A549 (cell line): ENCODE data around the gene PRODH.
"Not testable (repeated sequence)": the region's sequence is repeated elsewhere in the genome, so short reads cannot be mapped to it uniquely, and the experiment has no call there.

ENCODE experiments used
- BHLHE40 ChIP-seq: IDR thresholded peaks from 2 replicates; pipeline ENCODE4 v1.6.1; 2012; ENCODE audit warnings: low read depth, low read length, inconsistent platforms
- EP300 ChIP-seq, 2 experiments: fragments of >200 bp; sonication (Bioruptor Twin); formaldehyde crosslinking; IDR thresholded peaks; 2 replicates in 1 of 2; 3 replicates in 1 of 2; pipeline ENCODE4 v1.6.1; 2016 to 2017
- KDM1A ChIP-seq: fragments of 200-600 bp; sonication (generic); IDR thresholded peaks from 2 replicates; pipeline ENCODE4 v1.6.1; 2016; ENCODE audit warnings: low read depth, mild to moderate bottlenecking
- MYC ChIP-seq: IDR thresholded peaks from 2 replicates; pipeline ENCODE4 v1.6.1; 2012; ENCODE audit warnings: mild to moderate bottlenecking, inconsistent platforms, low read length, improper control_type of control experiment, borderline replicate concordance
- POLR2A ChIP-seq: IDR thresholded peaks from 2 replicates; pipeline ENCODE4 v1.6.1; 2012; ENCODE audit warnings: mild to moderate bottlenecking, low read length
- RAD21 ChIP-seq, 2 experiments: fragments of >200 bp in 1 of 2; sonication (Bioruptor Twin) in 1 of 2; formaldehyde crosslinking in 1 of 2; IDR thresholded peaks in 1 of 2; conservative IDR thresholded peaks in 1 of 2; 2 replicates in 1 of 2; 3 replicates in 1 of 2; pipeline ENCODE4 v1.6.1; 2012 to 2018; ENCODE audit warnings: inconsistent platforms in 1 of 2
- TF ChIP-seq, protein P1 (sequence below): fragments of 450-650 bp; IDR thresholded peaks from 2 replicates; pipeline ENCODE4 v1.6.1; 2014; ENCODE audit warnings: antibody characterized with exemption
- TF ChIP-seq, protein P2 (sequence below): IDR thresholded peaks from 2 replicates; pipeline ENCODE4 v1.6.1; 2012
- TF ChIP-seq, protein P3 (sequence below): fragments of >200 bp; sonication (Bioruptor Twin); formaldehyde crosslinking; IDR thresholded peaks from 3 replicates; pipeline ENCODE4 v1.5.1; 2016
- TF ChIP-seq, protein P4 (sequence below): fragments of 250-450 bp; sonication (Bioruptor Pico); IDR thresholded peaks from 2 replicates; pipeline ENCODE4 v1.5.0; 2020; ENCODE audit warnings: low read depth, mild to moderate bottlenecking, moderate library complexity
- TF ChIP-seq, protein P5 (sequence below): fragments of 200-600 bp; sonication (generic); IDR thresholded peaks from 2 replicates; pipeline ENCODE4 v1.6.1; 2016; ENCODE audit warnings: antibody characterized with exemption, mild to moderate bottlenecking, moderate library complexity

DNA sequence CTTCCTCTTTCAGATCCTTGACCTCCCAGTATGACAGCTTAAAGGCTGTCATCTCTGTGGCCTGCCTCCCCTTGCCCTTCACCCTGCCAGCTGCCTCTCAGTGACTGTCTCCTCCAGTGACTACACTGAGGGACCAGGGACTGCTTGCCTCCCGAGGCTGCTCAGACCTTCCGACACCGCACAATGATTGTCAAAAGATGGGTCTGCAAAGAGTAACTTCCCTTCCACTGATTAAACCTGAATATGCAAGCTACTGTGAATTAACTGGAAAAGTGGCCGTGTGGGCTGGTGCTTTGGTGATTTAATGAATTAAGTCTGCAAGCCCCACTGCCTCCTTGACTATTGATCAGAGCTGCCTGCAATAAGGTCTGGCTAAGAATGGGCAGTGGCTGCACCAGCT, 51.6 kb downstream of the PRODH start:
- not testable (repeated sequence) for TF ChIP-seq POLR2A; KDM1A; EP300 (IDR thresholded peaks at IDR 0.05); MYC; BHLHE40; RAD21 (conservative IDR thresholded peaks at IDR 0.05 in 1 of 2, IDR thresholded peaks at IDR 0.05 in 1 of 2)
- TF ChIP-seq, protein P1, sequence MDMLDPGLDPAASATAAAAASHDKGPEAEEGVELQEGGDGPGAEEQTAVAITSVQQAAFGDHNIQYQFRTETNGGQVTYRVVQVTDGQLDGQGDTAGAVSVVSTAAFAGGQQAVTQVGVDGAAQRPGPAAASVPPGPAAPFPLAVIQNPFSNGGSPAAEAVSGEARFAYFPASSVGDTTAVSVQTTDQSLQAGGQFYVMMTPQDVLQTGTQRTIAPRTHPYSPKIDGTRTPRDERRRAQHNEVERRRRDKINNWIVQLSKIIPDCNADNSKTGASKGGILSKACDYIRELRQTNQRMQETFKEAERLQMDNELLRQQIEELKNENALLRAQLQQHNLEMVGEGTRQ = not testable (repeated sequence)
- TF ChIP-seq, protein P2, sequence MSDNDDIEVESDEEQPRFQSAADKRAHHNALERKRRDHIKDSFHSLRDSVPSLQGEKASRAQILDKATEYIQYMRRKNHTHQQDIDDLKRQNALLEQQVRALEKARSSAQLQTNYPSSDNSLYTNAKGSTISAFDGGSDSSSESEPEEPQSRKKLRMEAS = not testable (repeated sequence)
- TF ChIP-seq, protein P3, sequence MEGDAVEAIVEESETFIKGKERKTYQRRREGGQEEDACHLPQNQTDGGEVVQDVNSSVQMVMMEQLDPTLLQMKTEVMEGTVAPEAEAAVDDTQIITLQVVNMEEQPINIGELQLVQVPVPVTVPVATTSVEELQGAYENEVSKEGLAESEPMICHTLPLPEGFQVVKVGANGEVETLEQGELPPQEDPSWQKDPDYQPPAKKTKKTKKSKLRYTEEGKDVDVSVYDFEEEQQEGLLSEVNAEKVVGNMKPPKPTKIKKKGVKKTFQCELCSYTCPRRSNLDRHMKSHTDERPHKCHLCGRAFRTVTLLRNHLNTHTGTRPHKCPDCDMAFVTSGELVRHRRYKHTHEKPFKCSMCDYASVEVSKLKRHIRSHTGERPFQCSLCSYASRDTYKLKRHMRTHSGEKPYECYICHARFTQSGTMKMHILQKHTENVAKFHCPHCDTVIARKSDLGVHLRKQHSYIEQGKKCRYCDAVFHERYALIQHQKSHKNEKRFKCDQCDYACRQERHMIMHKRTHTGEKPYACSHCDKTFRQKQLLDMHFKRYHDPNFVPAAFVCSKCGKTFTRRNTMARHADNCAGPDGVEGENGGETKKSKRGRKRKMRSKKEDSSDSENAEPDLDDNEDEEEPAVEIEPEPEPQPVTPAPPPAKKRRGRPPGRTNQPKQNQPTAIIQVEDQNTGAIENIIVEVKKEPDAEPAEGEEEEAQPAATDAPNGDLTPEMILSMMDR = not testable (repeated sequence)
- TF ChIP-seq, protein P4, sequence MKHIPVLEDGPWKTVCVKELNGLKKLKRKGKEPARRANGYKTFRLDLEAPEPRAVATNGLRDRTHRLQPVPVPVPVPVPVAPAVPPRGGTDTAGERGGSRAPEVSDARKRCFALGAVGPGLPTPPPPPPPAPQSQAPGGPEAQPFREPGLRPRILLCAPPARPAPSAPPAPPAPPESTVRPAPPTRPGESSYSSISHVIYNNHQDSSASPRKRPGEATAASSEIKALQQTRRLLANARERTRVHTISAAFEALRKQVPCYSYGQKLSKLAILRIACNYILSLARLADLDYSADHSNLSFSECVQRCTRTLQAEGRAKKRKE (CRISPR knock-in tag) = not testable (repeated sequence)
- TF ChIP-seq, protein P5, sequence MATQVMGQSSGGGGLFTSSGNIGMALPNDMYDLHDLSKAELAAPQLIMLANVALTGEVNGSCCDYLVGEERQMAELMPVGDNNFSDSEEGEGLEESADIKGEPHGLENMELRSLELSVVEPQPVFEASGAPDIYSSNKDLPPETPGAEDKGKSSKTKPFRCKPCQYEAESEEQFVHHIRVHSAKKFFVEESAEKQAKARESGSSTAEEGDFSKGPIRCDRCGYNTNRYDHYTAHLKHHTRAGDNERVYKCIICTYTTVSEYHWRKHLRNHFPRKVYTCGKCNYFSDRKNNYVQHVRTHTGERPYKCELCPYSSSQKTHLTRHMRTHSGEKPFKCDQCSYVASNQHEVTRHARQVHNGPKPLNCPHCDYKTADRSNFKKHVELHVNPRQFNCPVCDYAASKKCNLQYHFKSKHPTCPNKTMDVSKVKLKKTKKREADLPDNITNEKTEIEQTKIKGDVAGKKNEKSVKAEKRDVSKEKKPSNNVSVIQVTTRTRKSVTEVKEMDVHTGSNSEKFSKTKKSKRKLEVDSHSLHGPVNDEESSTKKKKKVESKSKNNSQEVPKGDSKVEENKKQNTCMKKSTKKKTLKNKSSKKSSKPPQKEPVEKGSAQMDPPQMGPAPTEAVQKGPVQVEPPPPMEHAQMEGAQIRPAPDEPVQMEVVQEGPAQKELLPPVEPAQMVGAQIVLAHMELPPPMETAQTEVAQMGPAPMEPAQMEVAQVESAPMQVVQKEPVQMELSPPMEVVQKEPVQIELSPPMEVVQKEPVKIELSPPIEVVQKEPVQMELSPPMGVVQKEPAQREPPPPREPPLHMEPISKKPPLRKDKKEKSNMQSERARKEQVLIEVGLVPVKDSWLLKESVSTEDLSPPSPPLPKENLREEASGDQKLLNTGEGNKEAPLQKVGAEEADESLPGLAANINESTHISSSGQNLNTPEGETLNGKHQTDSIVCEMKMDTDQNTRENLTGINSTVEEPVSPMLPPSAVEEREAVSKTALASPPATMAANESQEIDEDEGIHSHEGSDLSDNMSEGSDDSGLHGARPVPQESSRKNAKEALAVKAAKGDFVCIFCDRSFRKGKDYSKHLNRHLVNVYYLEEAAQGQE = not testable (repeated sequence)
